CD4-positive, alpha-beta memory T cell (primary cell): ENCODE results near the gene WDR74. TPM values are rescaled to one million over a fixed set of nuclear protein-coding genes. Genes with fewer than 3 reads are reported as not detected.
A peak's percentile ranks its signal among the peaks of the same experiment; 100 is the strongest.

ENCODE experiments used
- CTCF ChIA-PET: fragments of 350-600 bp; sonication (Branson Sonifier 250); formaldehyde crosslinking; loops from one replicate; lab custom pipeline; 2021; ENCODE audit warnings: inconsistent platforms; ENCODE audit not compliant: partially characterized antibody; lab: Charles Lee
- POLR2A ChIA-PET: fragments of 350-600 bp; sonication (Branson Sonifier 250); formaldehyde crosslinking; loops from one replicate; lab custom pipeline; 2021; ENCODE audit not compliant: partially characterized antibody; lab: Charles Lee
- DNase-seq, 5 donors: peaks; one replicate each; pipeline versions ENCODE4 v3.0.0 to v3.0.0-alpha.2; 2020 to 2022; ENCODE audit warnings: mixed read lengths in 1 of 5
- H3K27ac ChIP-seq: one replicate; pipeline ENCODE4 v1.7.0; 2013; ENCODE audit warnings: low read depth, low read length
- H3K27me3 ChIP-seq: 2 replicates; pipeline ENCODE4 v1.7.0; 2013; ENCODE audit warnings: mild to moderate bottlenecking, low read length, moderate library complexity; ENCODE audit not compliant: insufficient read depth
- H3K36me3 ChIP-seq: 2 replicates; pipeline ENCODE4 v1.7.0; 2013; ENCODE audit warnings: mild to moderate bottlenecking, low read length, moderate library complexity; ENCODE audit not compliant: insufficient read depth
- H3K4me1 ChIP-seq: 2 replicates; pipeline ENCODE4 v1.7.0; 2013; ENCODE audit warnings: mild to moderate bottlenecking, low read length, moderate library complexity; ENCODE audit not compliant: insufficient read depth
- H3K4me3 ChIP-seq, 2 donors: one replicate each; pipeline ENCODE4 v1.7.0; 2013; ENCODE audit warnings: low read length in 2 of 2, mild to moderate bottlenecking in 1 of 2
- H3K9me3 ChIP-seq, 2 donors: one replicate each; pipeline ENCODE4 v1.7.0; 2013; ENCODE audit warnings: low read length in 2 of 2, control low read depth in 1 of 2; ENCODE audit not compliant: control insufficient read depth in 1 of 2
- H3K27ac Mint-ChIP-seq, 7 donors: one replicate each; pipeline ENCODE4 v1.8.0; 2020 to 2021; ENCODE audit warnings: mixed read lengths in 7 of 7, mild to moderate bottlenecking in 6 of 7, inconsistent platforms in 3 of 7, moderate library complexity in 3 of 7
- H3K27me3 Mint-ChIP-seq, 2 donors: one replicate each; pipeline ENCODE4 v1.8.0; 2020 to 2021; ENCODE audit warnings: mixed read lengths in 2 of 2
- H3K36me3 Mint-ChIP-seq, 2 donors: one replicate each; pipeline ENCODE4 v1.8.0; 2020 to 2021; ENCODE audit warnings: mixed read lengths in 2 of 2, inconsistent platforms in 1 of 2, mild to moderate bottlenecking in 1 of 2
- H3K4me1 Mint-ChIP-seq, 4 donors: one replicate each; pipeline ENCODE4 v1.8.0; 2020 to 2021; ENCODE audit warnings: mixed read lengths in 4 of 4, mild to moderate bottlenecking in 1 of 4
- H3K4me3 Mint-ChIP-seq, 8 donors: one replicate each; pipeline ENCODE4 v1.8.0; 2020 to 2021; ENCODE audit warnings: mixed read lengths in 8 of 8, mild to moderate bottlenecking in 7 of 8, moderate library complexity in 6 of 8, inconsistent platforms in 3 of 8
- H3K9me3 Mint-ChIP-seq, 8 donors: one replicate each; pipeline ENCODE4 v1.8.0; 2020 to 2021; ENCODE audit warnings: mixed read lengths in 8 of 8, mild to moderate bottlenecking in 5 of 8, inconsistent platforms in 3 of 8, moderate library complexity in 1 of 8
- intact Hi-C: fragments of 100-400 bp; cut with micrococcal nuclease; formaldehyde crosslinking; loops from one replicate; pipeline ENCODE4 v1.15.1; 2023
- polyA plus RNA-seq, 2 donors: library from polyadenylated mRNA; unstranded; fragments of 300-500 nt; fragmentation: Illumina TruSeq; gene quantifications; one replicate each; pipeline ENCODE4 v1.2.3, GENCODE V29; 2021
- total RNA-seq, 2 experiments: library from RNA; stranded (reverse); gene quantifications; one replicate each; pipeline ENCODE4 v1.2.3, GENCODE V29; 2021

Gene WDR74
- total and polyA plus RNA-seq, 4 experiments from 2014 or later = 33.9 to 82.2 (median 65.0) TPM

- H3K36me3 Mint-ChIP-seq = peaks cover 0 to 9% of the 10 kb centered on the region in 2 donors
- intact Hi-C loops = no loop called here
- Histone ChIP-seq H3K4me3 (no peak overlapping the region), H3K27me3 (no peaks in the 10 kb centered on the region), H3K27ac (no peak overlapping the region), H3K4me1 (no peaks in the 10 kb centered on the region), H3K9me3 (no peaks in the 10 kb centered on the region), H3K36me3 (no peaks in the 10 kb centered on the region)
- H3K9me3 Mint-ChIP-seq = no peaks in the 10 kb centered on the region
- peak overlapping the region in 1 of 7 donors; percentile 14 for H3K27ac Mint-ChIP-seq
- H3K4me1 Mint-ChIP-seq = peaks cover under 1 to 7% (median 1%) of the 10 kb centered on the region in 4 donors
- CTCF ChIA-PET = interaction anchor here (0.6 to 2.2 kb wide), 3 partner anchors 25 to 183 kb away, joined by 3 to 7 read pairs (median 3); partner anchors contain the start of gene TMEM179B
- no peak overlapping the region for H3K4me3 Mint-ChIP-seq
- POLR2A ChIA-PET = interaction anchor here (0.8 to 1.8 kb wide), 3 partner anchors 20 to 96 kb away, joined by 3 to 9 read pairs (median 4); partner anchors contain the start of genes TMEM179B and TMEM223
- no peaks in the 10 kb centered on the region for H3K27me3 Mint-ChIP-seq
- no peak for DNase-seq
Measured at GRCh38 chr11:62811659-62812058, 27.7 kb downstream of the WDR74 start.

GRCh38 chr11:62810748-62811147 is 28.6 kb downstream of the WDR74 start:
- no peak for DNase-seq
- peaks cover 7% of the 10 kb centered on the region for H3K4me1 ChIP-seq
- H3K27me3 ChIP-seq = no peaks in the 10 kb centered on the region
- intact Hi-C loops = no loop called here
- Mint-ChIP-seq H3K36me3 (peaks cover 0 to 3% of the 10 kb centered on the region in 2 donors), H3K27ac (peak overlapping the region in 3 of 7 donors; percentile 39 to 74 (median 60)), H3K27me3 (no peaks in the 10 kb centered on the region), H3K4me3 (peak overlapping the region in 1 of 8 donors; percentile 11), H3K4me1 (peaks cover 5 to 10% (median 9%) of the 10 kb centered on the region in 4 donors), H3K9me3 (no peaks in the 10 kb centered on the region)
- ChIA-PET POLR2A (interaction anchor here (0.9 to 1.8 kb wide), 2 partner anchors 17 to 19 kb away, joined by 3 to 9 read pairs; partner anchors contain the start of gene TMEM223), CTCF (interaction anchor here (2.2 kb wide), 1 partner anchor 24 kb away, joined by 7 read pairs; the partner anchor contains the start of gene TMEM179B)
- H3K27ac ChIP-seq = no peak overlapping the region
- no peak overlapping the region for H3K4me3 ChIP-seq
- no peaks in the 10 kb centered on the region for H3K9me3 ChIP-seq
- no peaks in the 10 kb centered on the region for H3K36me3 ChIP-seq

- Histone ChIP-seq H3K9me3 (no peaks in the 10 kb centered on the region), H3K4me3 (no peak overlapping the region), H3K27me3 (no peaks in the 10 kb centered on the region), H3K36me3 (peaks cover 16% of the 10 kb centered on the region), H3K27ac (peak overlapping the region; percentile 94), H3K4me1 (peaks cover 22% of the 10 kb centered on the region)
- peak overlapping the region in 6 of 8 donors; percentile 20 to 100 (median 99) for H3K4me3 Mint-ChIP-seq
- H3K27me3 Mint-ChIP-seq = peaks cover 0 to 2% of the 10 kb centered on the region in 2 donors
- H3K9me3 Mint-ChIP-seq = peaks cover 0 to 3% (median 0%) of the 10 kb centered on the region in 8 donors
- no peak for DNase-seq
- intact Hi-C loops = no loop called here
- peaks cover 22 to 41% (median 30%) of the 10 kb centered on the region in 4 donors for H3K4me1 Mint-ChIP-seq
- ChIA-PET CTCF (interaction anchor here (0.8 to 1.3 kb wide), 3 partner anchors 11 to 56 kb away, joined by 3 to 4 read pairs (median 3); no protein-coding TSS in a partner anchor), POLR2A (interaction anchor here (0.6 to 25.8 kb wide), 15 partner anchors 9 to 142 kb away, joined by 3 to 801 read pairs (median 9); partner anchors contain the start of genes C11orf98, CSKMT, HNRNPUL2 and SLC3A2)
- peak overlapping the region in 5 of 7 donors; percentile 52 to 100 (median 97) for H3K27ac Mint-ChIP-seq
- peaks cover 11 to 34% of the 10 kb centered on the region in 2 donors for H3K36me3 Mint-ChIP-seq
Measured at GRCh38 chr11:62806611-62807121, 32.7 kb downstream of the WDR74 start.

- Mint-ChIP-seq H3K9me3 (peaks cover 0 to 3% (median 0%) of the 10 kb centered on the region in 8 donors), H3K27me3 (peaks cover 0 to 2% of the 10 kb centered on the region in 2 donors), H3K36me3 (peaks cover 18 to 41% of the 10 kb centered on the region in 2 donors), H3K27ac (peak overlapping the region; percentile 96 to 100 (median 99)), H3K4me1 (peaks cover 21 to 43% (median 32%) of the 10 kb centered on the region in 4 donors), H3K4me3 (peak overlapping the region; percentile 97 to 100 (median 99))
- Histone ChIP-seq H3K4me1 (peaks cover 22% of the 10 kb centered on the region), H3K27me3 (no peaks in the 10 kb centered on the region), H3K4me3 (peak overlapping the region; percentile 85 to 87), H3K9me3 (no peaks in the 10 kb centered on the region), H3K27ac (peak overlapping the region; percentile 94), H3K36me3 (peaks cover 23% of the 10 kb centered on the region)
- no peak for DNase-seq
- ChIA-PET POLR2A (interaction anchor here (0.6 to 25.8 kb wide), 22 partner anchors 9 to 232 kb away, joined by 3 to 801 read pairs (median 6); partner anchors contain the start of genes BSCL2, C11orf98, CSKMT and EEF1G), CTCF (interaction anchor here (0.8 to 1.3 kb wide), 4 partner anchors 10 to 57 kb away, joined by 3 to 12 read pairs (median 4); no protein-coding TSS in a partner anchor)
- intact Hi-C loops = loop anchor here (1.0 kb wide), 7 partner anchors 14 to 75 kb away; partner anchors contain the start of genes STX5, TEX54, TMEM179B and TMEM223
Measured at GRCh38 chr11:62805961-62806441, 33.4 kb downstream of the WDR74 start.

GRCh38 chr11:62805076-62805892 is 34.1 kb downstream of the WDR74 start, which contains the start of gene NXF1:
NXF1 (minus strand) TSS chr11:62805440; CDS start chr11:62805356, 84 bp downstream.
- intact Hi-C loops = loop anchor here (1.0 kb wide), 7 partner anchors 13 to 76 kb away; partner anchors contain the start of genes STX5, TEX54, TMEM179B and TMEM223
- H3K27me3 Mint-ChIP-seq = peaks cover 0 to 2% of the 10 kb centered on the region in 2 donors
- H3K4me3 Mint-ChIP-seq = peak within 1 kb of the TSS; percentile 97 to 100 (median 99)
- DNase-seq = peak; percentile 90 to 98 (median 96)
- CTCF ChIA-PET = interaction anchor here (0.8 to 1.3 kb wide), 4 partner anchors 9 to 57 kb away, joined by 3 to 12 read pairs (median 4); no protein-coding TSS in a partner anchor
- peaks cover 29% of the 10 kb centered on the region for H3K36me3 ChIP-seq
- H3K9me3 ChIP-seq = no peaks in the 10 kb centered on the region
- H3K27ac ChIP-seq = peak within 1 kb of the TSS; percentile 94
- H3K27ac Mint-ChIP-seq = peak within 1 kb of the TSS; percentile 97 to 100 (median 99)
- peaks cover 21 to 44% of the 10 kb centered on the region in 2 donors for H3K36me3 Mint-ChIP-seq
- POLR2A ChIA-PET = interaction anchor here (0.7 to 25.8 kb wide), 22 partner anchors 10 to 231 kb away, joined by 3 to 801 read pairs (median 6); partner anchors contain the start of genes BSCL2, C11orf98, CSKMT and EEF1G
- no peaks in the 10 kb centered on the region for H3K27me3 ChIP-seq
- peak within 1 kb of the TSS; percentile 87 to 93 for H3K4me3 ChIP-seq
- peaks cover 0 to 3% (median 0%) of the 10 kb centered on the region in 8 donors for H3K9me3 Mint-ChIP-seq
- H3K4me1 Mint-ChIP-seq = peaks cover 20 to 43% (median 31%) of the 10 kb centered on the region in 4 donors
- peaks cover 22% of the 10 kb centered on the region for H3K4me1 ChIP-seq
